ENCODE measurements around the gene FAM199X.

The FAM199X gene

DNA sequence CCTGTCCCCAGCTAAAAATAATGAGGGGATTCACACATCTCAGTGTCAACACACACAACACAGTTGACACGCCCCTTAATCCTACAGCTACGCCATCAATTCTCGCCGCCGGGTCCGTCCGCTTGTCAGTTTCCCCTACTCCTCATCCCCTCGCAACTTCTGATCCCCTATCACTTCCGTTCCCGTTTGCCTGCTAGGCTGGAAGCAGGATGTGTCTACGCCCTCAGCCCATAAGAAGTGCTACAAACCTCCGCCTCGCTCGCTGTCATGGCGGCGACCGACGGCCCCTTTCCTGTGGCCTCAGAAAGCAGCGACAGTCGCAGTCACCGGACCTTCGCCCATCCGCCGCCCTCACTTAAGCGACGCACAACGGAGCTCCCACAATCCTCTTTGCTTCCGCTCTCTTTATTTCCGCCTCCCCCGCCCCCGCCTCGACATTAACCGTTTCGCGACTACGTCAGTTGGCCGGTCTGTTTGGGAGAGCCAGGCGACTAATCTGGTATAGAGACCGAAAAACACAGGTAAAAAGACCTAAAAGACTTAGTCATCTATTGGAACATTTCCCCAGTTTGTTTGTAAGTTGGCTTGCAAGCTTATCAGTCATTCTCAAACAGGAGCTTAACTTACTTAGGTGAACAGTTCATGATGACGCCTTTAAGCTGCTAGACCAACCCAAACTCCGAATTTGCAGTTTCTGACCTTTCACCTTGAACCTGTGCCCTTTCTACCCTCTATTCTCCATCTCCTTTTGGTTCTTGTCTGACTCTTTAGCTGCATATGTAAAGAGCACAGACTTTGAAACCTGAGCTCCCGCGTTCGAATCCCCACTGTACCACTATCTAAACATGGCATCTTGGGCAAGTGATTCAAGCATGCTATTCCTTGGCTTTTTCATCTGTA, 9.4 kb upstream of the FAM199X start, which contains the start of gene SLC25A53:
TSS of gene SLC25A53 (minus strand) at position 380 of the 900 bp plus-strand sequence. CDS start 51,752 bp downstream, outside the sequence.
- TF ChIP-seq, protein P1, sequence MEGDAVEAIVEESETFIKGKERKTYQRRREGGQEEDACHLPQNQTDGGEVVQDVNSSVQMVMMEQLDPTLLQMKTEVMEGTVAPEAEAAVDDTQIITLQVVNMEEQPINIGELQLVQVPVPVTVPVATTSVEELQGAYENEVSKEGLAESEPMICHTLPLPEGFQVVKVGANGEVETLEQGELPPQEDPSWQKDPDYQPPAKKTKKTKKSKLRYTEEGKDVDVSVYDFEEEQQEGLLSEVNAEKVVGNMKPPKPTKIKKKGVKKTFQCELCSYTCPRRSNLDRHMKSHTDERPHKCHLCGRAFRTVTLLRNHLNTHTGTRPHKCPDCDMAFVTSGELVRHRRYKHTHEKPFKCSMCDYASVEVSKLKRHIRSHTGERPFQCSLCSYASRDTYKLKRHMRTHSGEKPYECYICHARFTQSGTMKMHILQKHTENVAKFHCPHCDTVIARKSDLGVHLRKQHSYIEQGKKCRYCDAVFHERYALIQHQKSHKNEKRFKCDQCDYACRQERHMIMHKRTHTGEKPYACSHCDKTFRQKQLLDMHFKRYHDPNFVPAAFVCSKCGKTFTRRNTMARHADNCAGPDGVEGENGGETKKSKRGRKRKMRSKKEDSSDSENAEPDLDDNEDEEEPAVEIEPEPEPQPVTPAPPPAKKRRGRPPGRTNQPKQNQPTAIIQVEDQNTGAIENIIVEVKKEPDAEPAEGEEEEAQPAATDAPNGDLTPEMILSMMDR (IDR thresholded peaks at IDR 0.05; ENCODE audit: low read depth, low read length, missing control alignments): no peak
- in situ Hi-C loops (cut with HindIII; ENCODE audit: low sequenced_read_pairs): no loop called here
- H3K4me3 ChIP-seq (ENCODE audit: low read depth, low read length): peak within 1 kb of the TSS; percentile 67
- DNase-seq (ENCODE audit: low read depth): peak; percentile 35

DNA sequence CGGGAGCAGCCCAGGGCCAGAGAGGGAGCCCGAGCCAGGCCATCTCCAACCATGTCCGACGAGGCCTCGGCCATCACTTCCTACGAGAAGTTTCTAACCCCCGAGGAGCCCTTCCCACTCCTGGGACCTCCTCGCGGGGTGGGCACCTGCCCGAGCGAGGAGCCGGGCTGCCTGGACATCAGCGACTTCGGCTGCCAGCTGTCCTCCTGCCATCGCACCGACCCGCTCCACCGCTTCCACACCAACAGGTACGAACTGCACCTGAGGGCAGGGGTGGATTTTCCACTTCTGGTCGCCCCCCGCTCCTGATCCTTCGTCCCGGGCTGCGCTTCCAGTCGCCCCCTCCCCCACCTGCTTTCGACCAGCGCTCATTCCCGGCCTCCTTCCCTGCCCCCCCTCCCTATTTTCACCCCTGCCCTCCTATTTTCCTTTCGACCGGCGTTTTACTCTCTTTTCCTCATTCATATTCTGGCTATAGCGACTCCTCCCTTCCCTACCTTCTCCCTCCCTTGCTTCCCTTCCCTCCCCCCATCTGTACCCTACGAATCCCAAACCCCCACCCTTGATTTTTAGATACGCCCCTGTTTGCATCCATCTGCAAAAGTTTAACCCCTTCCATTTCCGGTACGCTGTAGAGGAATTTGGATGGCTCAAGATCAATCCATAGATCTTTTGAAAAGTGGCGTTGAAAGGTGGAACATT, 633 bp downstream of the FAM199X start:
- H3K4me3 ChIP-seq (ENCODE audit: low read depth, low read length): peak overlapping the region; percentile 62
- in situ Hi-C loops (cut with HindIII; ENCODE audit: low sequenced_read_pairs): no loop called here
- DNase-seq (ENCODE audit: low read depth): no peak
- TF ChIP-seq, protein P1 (IDR thresholded peaks at IDR 0.05; ENCODE audit: low read depth, low read length, missing control alignments): no peak

DNA sequence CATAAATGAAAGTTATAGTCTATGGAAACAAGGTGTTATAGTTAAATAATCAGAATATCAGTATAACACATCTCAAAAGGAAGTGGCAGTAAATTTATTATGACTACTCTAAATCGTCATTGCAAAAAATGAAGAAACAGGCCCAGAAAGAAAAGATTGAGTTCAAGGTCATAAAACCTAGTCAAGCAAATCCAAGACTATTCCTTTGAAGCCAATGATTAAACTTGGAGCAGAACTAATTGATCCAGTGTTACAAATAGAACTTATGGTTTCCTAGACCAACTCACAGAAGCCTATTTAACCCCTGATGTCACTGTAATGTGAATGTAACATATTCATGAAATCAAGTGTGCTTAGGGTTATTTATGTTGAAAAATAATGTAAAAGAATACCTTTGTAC, 1.9 kb downstream of the FAM199X start:
- in situ Hi-C loops (cut with HindIII; ENCODE audit: low sequenced_read_pairs): no loop called here
- TF ChIP-seq, protein P1 (IDR thresholded peaks at IDR 0.05; ENCODE audit: low read depth, low read length, missing control alignments): no peak
- no peak for DNase-seq (ENCODE audit: low read depth)
- H3K4me3 ChIP-seq (ENCODE audit: low read depth, low read length): peak overlapping the region; percentile 12

DNA sequence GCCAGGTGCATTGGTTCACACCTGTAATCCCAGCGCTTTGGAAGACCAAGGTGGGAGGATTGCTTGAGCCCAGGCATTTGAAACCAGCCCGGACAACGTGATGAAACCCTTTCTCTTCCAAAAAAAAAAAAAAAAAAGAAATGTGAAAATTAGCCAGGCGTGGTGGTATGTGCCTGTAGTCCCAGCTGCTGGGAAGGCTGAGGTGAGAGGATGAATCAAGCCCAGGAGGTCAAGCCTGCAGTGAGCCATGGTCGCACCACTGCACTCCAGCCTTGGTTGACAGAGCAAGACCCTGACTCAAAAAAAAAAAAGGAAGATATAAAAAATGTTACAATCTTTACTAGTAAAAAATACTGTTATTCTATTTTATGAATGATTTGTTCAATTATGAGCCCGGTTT, 5.9 kb downstream of the FAM199X start:
- DNase-seq (ENCODE audit: low read depth): no peak
- no peak overlapping the region for H3K4me3 ChIP-seq (ENCODE audit: low read depth, low read length)

DNA sequence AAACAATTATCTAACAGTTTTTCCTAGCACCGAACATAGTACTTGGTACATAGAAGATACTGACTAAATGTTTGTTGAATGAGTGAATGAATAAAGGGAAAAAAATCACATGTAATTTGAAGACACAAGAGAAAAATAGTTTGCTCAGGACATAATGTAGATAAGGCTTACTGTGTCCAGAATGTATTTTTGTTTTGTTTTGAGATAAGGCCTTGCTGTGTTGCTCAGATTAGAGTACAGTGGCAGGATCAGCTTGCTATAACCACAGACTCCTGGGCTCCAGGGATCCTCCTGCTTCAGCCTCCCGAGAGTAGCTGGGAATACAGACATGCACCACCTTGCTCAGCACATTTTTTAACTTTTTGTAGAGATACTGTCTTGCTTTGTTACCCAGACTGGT, 6.5 kb downstream of the FAM199X start:
- H3K4me3 ChIP-seq (ENCODE audit: low read depth, low read length): no peak overlapping the region
- in situ Hi-C loops (cut with HindIII; ENCODE audit: low sequenced_read_pairs): no loop called here
- TF ChIP-seq, protein P1 (IDR thresholded peaks at IDR 0.05; ENCODE audit: low read depth, low read length, missing control alignments): no peak
- no peak for DNase-seq (ENCODE audit: low read depth)

More for the DNA sequence above, 5.9 kb downstream of the FAM199X start:
- TF ChIP-seq, protein P1 (IDR thresholded peaks at IDR 0.05; ENCODE audit: low read depth, low read length, missing control alignments): no peak
- in situ Hi-C loops (cut with HindIII; ENCODE audit: low sequenced_read_pairs): no loop called here

DNA sequence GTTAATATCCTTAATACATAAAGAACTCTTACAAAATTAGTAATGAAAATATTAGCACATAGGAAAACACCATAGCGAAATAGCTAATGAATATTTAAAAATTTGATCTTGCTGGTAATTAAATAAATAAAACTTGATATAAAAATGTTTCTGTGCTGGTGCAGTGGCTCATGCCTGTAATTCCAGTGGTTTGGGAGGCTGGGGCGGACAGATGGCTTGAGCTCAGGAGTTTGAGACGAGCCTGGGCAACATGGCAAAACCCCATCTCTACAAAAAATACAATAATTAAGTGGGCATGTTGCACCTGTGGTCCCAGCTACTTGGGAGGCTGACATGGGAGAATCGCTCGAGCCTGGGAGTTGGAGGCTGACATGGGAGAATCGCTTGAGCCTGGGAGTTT, 7.6 kb downstream of the FAM199X start:
- in situ Hi-C loops (cut with HindIII; ENCODE audit: low sequenced_read_pairs): no loop called here
- TF ChIP-seq, protein P1 (IDR thresholded peaks at IDR 0.05; ENCODE audit: low read depth, low read length, missing control alignments): no peak

More for the DNA sequence above, 7.6 kb downstream of the FAM199X start:
- DNase-seq (ENCODE audit: low read depth): no peak
- H3K4me3 ChIP-seq (ENCODE audit: low read depth, low read length): no peak overlapping the region
